C4-2B (cell line): ENCODE measurements around the gene PRR5L.

ENCODE experiments used
- H3K27ac ChIP-seq: fragments of 450-650 bp; 2 replicates; pipeline ENCODE4 v1.5.1; 2017
- ZFX ChIP-seq: fragments of 450-650 bp; IDR thresholded peaks from 2 replicates; pipeline ENCODE4 v1.6.1; 2017
- TF ChIP-seq, protein P1 (sequence below): fragments of 450-650 bp; conservative IDR thresholded peaks from 2 replicates; pipeline ENCODE4 v1.5.1; 2017; ENCODE audit warnings: mild to moderate bottlenecking

Gene PRR5L

DNA sequence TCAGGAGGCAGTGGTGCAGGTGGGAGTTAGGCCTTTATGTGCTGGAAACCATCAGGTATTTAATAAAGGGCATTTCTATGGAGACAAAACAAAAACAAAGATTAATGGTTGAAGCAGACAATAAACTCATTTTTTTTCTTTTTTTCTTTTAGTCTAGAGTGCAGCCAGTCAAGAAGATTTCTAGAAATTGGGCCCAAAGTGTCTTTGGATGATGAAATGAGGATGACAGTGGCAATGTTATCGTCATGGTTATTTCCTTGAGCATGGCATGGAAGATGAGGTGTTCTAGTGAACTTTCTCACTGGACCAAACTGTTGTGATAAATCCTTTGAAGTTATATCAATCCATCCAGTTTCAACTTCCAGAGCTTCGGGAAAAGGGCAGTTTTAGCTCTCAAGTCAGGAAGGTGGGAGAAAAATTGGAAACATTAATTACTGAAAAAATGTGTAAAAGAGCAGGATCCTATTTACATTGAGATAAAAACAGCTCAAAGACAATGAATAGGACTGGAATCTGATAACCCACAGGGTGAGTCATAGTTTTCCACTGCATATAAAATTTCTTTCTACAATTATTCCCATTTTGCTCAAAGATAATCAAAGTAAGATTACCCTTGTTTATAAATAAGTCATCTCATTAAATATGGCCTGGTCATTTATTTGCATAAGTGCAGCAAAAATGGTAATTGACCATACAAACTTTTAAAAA is 33.0 kb downstream of the PRR5L start:
- TF ChIP-seq, protein P1, sequence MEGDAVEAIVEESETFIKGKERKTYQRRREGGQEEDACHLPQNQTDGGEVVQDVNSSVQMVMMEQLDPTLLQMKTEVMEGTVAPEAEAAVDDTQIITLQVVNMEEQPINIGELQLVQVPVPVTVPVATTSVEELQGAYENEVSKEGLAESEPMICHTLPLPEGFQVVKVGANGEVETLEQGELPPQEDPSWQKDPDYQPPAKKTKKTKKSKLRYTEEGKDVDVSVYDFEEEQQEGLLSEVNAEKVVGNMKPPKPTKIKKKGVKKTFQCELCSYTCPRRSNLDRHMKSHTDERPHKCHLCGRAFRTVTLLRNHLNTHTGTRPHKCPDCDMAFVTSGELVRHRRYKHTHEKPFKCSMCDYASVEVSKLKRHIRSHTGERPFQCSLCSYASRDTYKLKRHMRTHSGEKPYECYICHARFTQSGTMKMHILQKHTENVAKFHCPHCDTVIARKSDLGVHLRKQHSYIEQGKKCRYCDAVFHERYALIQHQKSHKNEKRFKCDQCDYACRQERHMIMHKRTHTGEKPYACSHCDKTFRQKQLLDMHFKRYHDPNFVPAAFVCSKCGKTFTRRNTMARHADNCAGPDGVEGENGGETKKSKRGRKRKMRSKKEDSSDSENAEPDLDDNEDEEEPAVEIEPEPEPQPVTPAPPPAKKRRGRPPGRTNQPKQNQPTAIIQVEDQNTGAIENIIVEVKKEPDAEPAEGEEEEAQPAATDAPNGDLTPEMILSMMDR = no peak
- no peak for TF ChIP-seq ZFX
- H3K27ac ChIP-seq = no peak overlapping the region

DNA sequence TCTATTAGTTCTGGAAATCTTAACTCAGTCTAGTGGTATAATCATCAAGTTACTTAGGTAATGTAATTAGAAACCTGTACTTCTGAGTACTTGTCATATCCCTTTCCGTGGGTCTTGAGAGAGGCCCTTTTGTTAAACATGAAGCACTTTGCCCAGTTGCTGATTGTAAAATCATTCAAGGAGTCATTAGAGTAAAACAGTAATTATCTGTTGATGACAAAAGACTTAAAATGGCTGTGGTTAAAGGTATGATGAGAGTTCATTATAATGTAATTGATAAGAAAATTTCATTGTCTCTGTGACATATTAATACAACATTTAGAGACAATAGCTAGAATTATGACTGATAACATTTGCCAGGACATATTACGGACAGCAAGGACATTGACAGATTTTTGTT is 34.3 kb downstream of the PRR5L start:
- TF ChIP-seq, protein P1 = no peak
- no peak for TF ChIP-seq ZFX

DNA sequence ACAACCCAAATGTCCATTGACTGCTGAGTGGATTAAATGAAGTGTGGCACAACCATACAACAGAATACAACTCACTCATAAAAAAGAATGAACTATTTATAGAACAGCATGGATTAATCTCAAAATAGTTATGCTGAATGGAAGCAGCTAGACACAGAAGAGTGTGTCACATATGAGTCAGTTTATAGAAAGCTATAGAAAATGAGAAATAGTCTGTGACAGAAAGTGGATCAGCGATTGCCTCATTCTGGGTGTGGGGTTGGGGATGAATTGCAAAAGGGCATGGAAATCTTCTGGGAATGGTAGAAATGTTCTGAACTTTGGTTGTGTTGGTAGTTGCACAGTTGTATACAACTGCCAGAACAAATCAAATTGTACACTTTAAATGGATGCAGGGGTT is 37.4 kb downstream of the PRR5L start:
- TF ChIP-seq, protein P1 = no peak
- no peak for TF ChIP-seq ZFX
- no peak overlapping the region for H3K27ac ChIP-seq

More for the DNA sequence above, 34.3 kb downstream of the PRR5L start:
- H3K27ac ChIP-seq = no peak overlapping the region

DNA sequence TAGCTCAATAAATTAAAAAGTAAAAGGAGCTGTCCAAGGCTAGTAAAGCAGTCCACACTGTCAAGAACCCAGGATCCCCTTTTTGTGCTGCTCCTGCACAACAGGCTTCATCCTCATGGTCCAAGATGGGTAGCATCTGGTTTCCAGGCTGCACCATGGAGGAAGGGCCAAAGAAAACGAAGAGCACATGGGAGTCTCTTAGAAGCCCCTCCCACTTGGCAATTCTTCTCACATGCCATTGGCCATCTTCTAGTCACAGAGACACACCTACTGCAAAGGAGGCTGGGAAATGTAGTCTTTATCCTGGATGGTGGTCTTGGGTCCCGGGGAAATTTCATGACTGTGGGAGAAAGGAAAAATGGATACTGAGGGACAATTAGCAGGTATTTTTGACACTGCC is 37.8 kb downstream of the PRR5L start:
- no peak overlapping the region for H3K27ac ChIP-seq
- TF ChIP-seq, protein P1 = no peak
- TF ChIP-seq ZFX = no peak

DNA sequence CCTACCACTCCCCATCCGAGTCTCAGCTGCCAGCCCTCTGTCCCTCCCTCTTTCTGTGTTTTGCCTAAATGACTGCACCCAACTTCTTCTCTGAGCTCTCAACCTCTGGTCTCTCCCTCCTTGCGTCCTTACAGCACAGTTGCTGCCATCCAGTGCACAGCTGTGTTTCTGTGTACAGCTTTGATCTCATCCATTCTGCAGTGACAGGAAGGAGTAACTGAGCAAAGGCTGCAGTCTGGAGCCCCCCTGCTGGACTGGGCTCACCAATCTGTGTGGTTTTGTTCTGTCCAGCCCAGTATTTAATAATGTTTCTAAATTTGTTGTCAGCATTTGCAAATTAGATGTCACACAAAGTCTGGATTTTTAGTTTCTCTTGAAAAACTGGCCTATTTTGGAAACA is 43.8 kb downstream of the PRR5L start:
- TF ChIP-seq, protein P1 = no peak
- TF ChIP-seq ZFX = no peak
- no peak overlapping the region for H3K27ac ChIP-seq

DNA sequence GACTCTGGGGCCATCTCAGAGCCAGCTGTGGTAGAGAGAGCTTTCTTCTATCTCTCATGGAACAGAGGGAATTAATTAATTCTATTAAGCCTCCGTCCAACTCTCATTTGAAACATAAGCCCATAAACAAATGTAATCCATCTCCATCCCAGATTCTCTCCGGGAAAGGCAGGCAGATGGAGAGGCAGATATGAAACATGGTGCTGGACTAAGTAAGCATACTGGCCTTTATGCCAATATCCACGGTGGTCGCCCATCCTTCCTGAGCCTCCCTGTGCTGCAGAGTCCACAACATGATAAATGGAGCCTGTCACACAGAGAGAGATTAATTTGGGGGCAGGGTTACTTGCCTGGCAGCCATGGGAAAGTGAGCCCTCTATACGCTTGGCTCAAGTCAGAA is 44.8 kb downstream of the PRR5L start:
- TF ChIP-seq ZFX = no peak
- TF ChIP-seq, protein P1 = no peak
- no peak overlapping the region for H3K27ac ChIP-seq

DNA sequence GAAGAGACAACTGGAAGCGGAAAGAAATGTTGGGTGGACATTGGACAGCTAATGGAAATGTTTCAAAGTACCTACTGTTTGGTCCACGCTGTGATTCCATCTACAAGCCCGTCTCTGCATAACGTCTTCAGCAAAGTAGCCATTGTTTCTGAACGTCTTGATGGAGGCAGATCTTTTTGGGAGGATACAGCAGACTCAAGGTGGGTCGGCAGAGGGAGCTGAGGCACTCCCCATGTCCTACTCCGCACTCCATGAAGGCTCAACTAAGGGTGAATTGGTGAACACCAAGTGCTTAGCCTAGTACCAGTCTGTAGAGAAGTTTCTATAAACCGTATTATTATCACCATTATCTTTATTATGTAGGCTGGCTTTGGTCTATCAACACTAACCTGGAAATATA is 45.8 kb downstream of the PRR5L start:
- H3K27ac ChIP-seq = no peak overlapping the region
- no peak for TF ChIP-seq ZFX
- TF ChIP-seq, protein P1 = no peak; the same call in 1 of the 2 replicates
